Bronchial epithelial cell (primary cell): ENCODE data around the gene WNT7B. TPM values are rescaled to one million over a fixed set of nuclear protein-coding genes. Genes with fewer than 3 reads are reported as not detected.

Experiments used
- DNase-seq: peaks from one replicate; pipeline ENCODE4 v3.0.0-alpha.2; 2010; ENCODE audit warnings: low read depth
- FAIRE-seq: peaks from 2 replicates; lab custom pipeline; 2011; peaks lifted over from hg19 to GRCh38; lab: Jason Lieb, UNC
- H3K27me3 ChIP-seq: 2 replicates; pipeline ENCODE4 v1.5.1; 2011; ENCODE audit warnings: low read length; ENCODE audit not compliant: control insufficient read depth, insufficient read depth
- H3K36me3 ChIP-seq: 2 replicates; pipeline ENCODE4 v1.5.1; 2011; ENCODE audit warnings: low read length; ENCODE audit not compliant: control insufficient read depth, insufficient read depth
- H3K4me3 ChIP-seq: 2 replicates; pipeline ENCODE4 v1.5.1; 2011; ENCODE audit warnings: mild to moderate bottlenecking, low read depth, low read length, control low read depth
- CTCF ChIP-seq: IDR thresholded peaks from 2 replicates; pipeline ENCODE4 v1.5.1; 2011; ENCODE audit warnings: mild to moderate bottlenecking, moderate library complexity, low read length, control low read depth, inconsistent platforms; ENCODE audit not compliant: insufficient read depth, severe bottlenecking
- total RNA-seq: library from RNA; depleted of rRNA; stranded (reverse); fragments of >200 nt; gene quantifications from 2 replicates; pipeline ENCODE4 v1.2.1, GENCODE V29; 2014

WNT7B gene
- total RNA-seq, 1 donor from 2014 or later: 18.2 TPM

GRCh38 chr22:45978275-45978713 lies 1.3 kb upstream of the WNT7B start:
- DNase-seq (no peak), FAIRE-seq (no peak)
- Histone ChIP-seq H3K27me3 (no peaks in the 10 kb centered on the region), H3K36me3 (no peaks in the 10 kb centered on the region), H3K4me3 (no peak overlapping the region)
- TF ChIP-seq CTCF: no peak

- H3K27me3 ChIP-seq: no peaks in the 10 kb centered on the region
- no peak overlapping the region for H3K4me3 ChIP-seq
- TF ChIP-seq CTCF: no peak
- DNase-seq (no peak), FAIRE-seq (no peak)
- no peaks in the 10 kb centered on the region for H3K36me3 ChIP-seq
These were observed 751 bp upstream of the WNT7B start for GRCh38 chr22:45977551-45978274.

- no peak for DNase-seq
- Histone ChIP-seq H3K27me3 (no peaks in the 10 kb centered on the region), H3K4me3 (peak overlapping the region; percentile 76), H3K36me3 (no peaks in the 10 kb centered on the region)
- no peak for FAIRE-seq
- TF ChIP-seq CTCF: no peak
These were observed 534 bp downstream of the WNT7B start for GRCh38 chr22:45976254-45977002.

- no peak for FAIRE-seq
- H3K36me3 ChIP-seq: no peaks in the 10 kb centered on the region
- peak overlapping the region; percentile 76 for H3K4me3 ChIP-seq
- DNase-seq: peak; percentile 57
- H3K27me3 ChIP-seq: no peaks in the 10 kb centered on the region
- no peak for TF ChIP-seq CTCF
These were observed 1.5 kb downstream of the WNT7B start for GRCh38 chr22:45975164-45976161.

- DNase-seq: peak; percentile 39
- Histone ChIP-seq H3K27me3 (no peaks in the 10 kb centered on the region), H3K36me3 (no peaks in the 10 kb centered on the region), H3K4me3 (peak overlapping the region; percentile 76)
- TF ChIP-seq CTCF: no peak
- FAIRE-seq: no peak
These were observed 2.5 kb downstream of the WNT7B start for GRCh38 chr22:45974498-45974897.
